GM20431 (cell line): ENCODE measurements around the gene ATXN2.
"Not testable (repeated sequence)": the region's sequence is repeated elsewhere in the genome, so short reads cannot be mapped to it uniquely, and the experiment has no call there.

Experiments used
- in situ Hi-C: fragments of 300-500 bp; cut with MseI, MboI; formaldehyde crosslinking; loops from one replicate; pipeline ENCODE4 v1.15.0; 2020; ENCODE audit warnings: low sequenced_read_pairs; ENCODE audit not compliant: unreplicated experiment

ATXN2 gene

GRCh38 chr12:111598637-111599452, at the start of gene ATXN2:
Gene ATXN2 (minus strand): TSS chr12:111599315. CDS start chr12:111599034, 281 bp downstream.
- in situ Hi-C loops: no loop called here

DNA sequence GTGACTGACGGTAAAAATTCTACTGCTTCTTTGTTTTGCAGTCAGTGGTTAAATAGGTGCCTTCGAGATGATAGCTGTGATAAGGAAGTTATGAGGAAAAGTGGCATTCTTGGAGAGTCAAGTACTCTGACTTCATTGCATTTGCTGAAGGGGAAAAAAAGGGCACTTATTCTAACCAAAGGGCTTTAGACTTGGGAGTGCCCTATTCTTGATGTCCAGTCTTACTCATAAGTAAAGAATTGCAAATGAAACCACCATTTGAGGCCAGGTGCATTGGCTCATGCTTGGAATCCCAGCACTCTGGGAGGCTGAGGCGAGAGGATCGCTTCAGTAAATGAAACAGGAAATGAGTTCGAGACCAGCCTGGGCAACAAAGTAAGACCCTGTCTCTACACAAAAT, 46.3 kb upstream of the ATXN2 start:
- in situ Hi-C loops: no loop called here

DNA sequence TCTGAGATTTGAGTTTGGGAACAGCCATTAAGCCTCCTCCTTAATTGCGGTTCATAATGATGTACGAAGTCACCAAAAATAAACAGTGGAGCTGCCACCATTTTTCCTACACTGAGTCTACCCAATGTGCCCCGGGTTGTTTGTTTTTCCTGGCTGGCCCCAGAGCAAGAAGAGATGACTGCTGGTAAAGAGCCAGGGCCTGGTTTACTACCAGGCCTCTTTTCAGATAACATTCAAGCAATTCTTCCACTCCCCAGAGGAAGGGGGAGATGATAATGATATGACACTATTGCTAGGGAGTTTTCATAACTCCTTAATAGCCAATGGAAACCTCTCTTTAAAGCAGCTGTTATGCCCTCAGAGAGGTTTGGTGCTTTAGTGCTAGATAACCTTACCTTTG, 44.3 kb upstream of the ATXN2 start:
- in situ Hi-C loops: no loop called here

- in situ Hi-C loops: no loop called here
These were observed 43.7 kb upstream of the ATXN2 start for GRCh38 chr12:111642681-111643426.

DNA sequence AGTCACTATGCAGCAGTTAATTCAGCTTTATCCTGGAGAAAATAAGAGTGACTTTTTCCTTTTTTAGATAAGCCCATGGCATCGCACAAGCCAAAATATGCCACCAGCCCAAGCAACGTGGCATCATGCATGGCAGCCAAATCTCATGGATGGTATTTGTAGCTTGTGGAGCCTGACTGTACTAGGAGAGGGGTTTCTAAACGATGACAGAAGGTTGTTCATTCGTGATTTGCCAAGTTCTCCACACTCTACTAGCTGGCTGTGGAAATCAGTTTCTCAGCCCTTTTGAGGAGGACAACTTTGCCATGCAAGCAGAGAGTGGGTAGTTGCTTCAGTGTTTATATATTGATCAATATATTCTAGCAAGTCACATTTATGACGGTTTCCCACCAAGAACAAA, 41.4 kb upstream of the ATXN2 start:
- in situ Hi-C loops: no loop called here

DNA sequence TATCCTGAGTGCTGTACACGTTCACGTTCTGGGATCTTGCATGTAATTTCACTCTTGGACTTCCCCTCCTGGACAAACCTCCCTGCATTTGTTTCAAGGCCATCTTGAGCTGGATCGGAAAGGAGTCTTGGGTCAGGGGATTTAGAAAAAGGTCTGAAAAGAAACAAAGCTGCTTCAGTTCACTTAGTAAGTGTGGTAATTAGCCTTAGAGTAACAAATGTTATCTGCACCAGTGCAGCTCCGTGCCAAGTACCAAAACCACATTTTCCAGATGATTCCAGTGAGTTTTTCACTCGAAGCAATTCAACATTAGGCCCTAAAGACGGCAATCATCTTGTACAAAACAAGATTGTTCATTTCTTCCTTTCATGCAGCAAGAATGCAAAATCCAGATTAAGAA, 39.4 kb upstream of the ATXN2 start:
- in situ Hi-C loops: no loop called here

- in situ Hi-C loops: no loop called here
These were observed 37.3 kb upstream of the ATXN2 start for GRCh38 chr12:111636209-111636945.

GRCh38 chr12:111635524-111635923, 36.4 kb upstream of the ATXN2 start:
- in situ Hi-C loops: no loop called here

DNA sequence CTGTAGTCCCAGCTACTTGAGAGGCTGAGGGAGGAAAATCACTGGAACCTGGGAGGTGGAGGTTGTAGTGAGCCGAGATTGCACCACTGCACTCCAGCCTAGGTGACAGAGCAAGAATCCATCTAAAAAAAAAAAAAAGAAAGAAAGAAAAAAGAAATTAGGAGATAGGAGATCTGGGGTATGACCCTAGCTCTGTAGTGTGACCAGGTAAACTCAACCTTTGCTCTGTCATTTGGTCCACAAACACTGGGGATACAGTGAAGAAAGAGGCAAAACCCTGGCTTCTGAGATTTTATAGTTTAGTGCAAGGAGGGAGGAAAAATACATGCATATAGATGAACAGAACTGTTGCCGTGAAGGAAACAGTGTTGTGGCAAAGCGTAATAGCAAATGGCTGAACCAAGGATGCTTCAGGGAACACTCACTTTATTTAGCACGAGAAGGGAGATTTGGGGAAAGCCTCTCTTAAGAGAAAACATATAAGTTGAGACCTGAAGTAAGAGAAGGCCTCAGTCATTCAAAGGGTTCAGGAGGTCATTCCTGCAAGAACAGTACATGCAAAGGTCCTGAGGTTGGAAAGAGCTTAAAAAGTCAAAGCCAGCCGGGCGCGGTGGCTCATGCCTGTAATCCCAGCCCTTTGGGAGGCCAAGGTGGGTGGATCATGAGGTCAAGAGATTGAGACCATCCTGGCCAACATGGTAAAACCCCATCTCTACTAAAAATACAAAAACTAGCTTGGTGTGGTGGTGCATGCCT, 29.6 kb upstream of the ATXN2 start:
- in situ Hi-C loops: no loop called here

- in situ Hi-C loops: no loop called here
These were observed 27.1 kb upstream of the ATXN2 start for GRCh38 chr12:111626230-111626629.

GRCh38 chr12:111624540-111624939, 25.4 kb upstream of the ATXN2 start:
- in situ Hi-C loops: no loop called here

DNA sequence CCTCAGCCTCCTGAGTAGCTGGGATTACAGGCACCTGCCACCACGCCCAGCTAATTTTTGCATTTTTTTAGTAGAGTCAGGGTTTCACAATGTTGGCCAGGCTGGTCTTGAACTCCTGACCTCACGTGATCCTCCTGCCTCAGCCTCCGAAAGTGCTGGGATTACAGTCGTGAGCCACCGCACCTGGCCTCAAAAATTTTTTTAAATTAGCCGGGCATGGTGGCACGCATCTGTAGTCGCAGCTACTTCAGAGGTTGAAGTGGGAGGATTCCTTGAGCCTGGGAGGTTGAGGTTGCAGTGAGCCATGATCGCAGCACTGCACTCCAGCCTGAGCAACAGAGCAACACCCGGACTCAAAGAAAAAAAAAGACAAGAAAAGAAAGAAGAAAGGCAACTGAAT, 18.7 kb upstream of the ATXN2 start:
- in situ Hi-C loops: not testable (repeated sequence)

DNA sequence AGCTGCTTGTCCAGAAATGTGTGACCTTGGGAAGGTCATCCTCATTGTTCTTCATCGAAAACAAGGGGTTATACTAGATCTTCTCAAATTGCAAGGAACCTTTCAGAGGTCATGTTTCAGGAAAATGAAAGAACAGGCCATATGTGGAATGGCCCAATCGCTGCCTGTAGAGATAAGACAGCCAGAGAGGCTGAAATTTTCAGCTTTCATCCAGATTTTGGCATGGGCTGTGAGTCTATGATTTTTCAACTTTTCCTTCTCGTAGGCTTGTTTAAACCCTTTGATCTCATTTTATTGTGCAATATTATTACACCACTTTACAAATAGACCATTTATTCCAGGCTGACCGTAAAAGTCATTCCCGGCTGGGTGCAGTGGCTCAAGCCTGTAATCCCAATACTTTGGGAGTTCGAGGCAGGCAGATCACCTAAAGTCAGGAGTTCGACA, 17.1 kb upstream of the ATXN2 start:
- in situ Hi-C loops: no loop called here

DNA sequence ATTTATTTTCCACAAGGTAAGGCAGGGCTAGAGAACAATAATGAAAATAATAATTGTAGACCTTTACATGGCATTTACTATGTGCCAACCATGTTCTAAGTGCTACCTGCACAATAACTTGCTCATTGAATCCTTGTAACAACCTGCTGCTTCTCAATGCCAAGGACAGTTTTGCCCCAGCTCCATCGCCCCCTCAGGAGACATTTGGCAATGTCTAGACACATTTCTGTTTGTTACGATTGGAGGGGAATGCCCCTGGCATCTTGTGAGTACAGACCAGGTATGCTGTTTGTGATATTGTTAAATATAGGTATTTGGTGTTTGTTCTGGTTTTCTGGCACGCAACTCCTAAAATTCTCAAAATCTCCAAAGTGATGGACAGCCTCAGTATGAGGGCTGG, 8.1 kb upstream of the ATXN2 start:
- in situ Hi-C loops: no loop called here

DNA sequence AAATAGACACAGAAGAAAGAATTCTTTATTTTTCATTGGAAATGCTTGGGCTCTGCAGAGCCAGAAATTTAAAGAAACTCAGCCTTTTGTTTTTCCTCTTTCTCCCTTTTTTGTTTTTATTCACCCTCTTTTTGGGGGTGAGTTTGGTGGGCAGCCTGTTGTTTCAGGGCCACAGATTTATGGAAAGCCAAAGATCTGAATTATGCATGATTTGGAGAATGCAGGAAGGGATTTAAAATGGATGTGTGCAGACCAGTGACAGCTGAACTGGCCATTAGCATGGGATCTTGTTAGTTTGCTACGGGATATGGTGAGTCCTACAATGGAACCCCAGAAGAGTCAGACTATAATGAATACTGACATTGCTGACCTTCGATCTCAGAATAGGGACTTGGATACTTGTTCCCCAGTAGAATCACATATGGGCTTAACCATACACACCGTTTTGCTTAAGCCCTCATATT, 7.7 kb upstream of the ATXN2 start:
- in situ Hi-C loops: no loop called here

GRCh38 chr12:111605911-111606766, 7.0 kb upstream of the ATXN2 start:
- in situ Hi-C loops: no loop called here

DNA sequence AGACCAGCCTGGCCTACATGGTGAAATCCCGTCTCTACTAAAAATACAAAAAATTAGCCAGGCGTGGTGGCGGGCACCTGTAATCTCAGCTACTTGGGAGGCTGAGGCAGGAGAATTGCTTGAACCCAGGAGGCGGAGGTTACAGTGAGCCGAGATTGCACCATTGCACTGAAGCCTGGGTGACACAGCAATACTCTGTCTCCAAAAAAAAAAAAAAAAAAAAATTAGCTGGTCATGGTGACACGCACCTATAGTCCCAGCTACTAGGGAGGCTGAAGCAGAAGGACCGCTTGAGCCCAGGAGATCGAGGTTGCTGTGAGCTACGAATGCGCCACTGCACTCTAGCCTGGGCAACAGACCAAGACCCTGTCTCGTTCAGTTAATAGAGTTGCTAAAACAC, 3.7 kb upstream of the ATXN2 start:
- in situ Hi-C loops: not testable (repeated sequence)

- in situ Hi-C loops: no loop called here
These were observed 3.2 kb upstream of the ATXN2 start for GRCh38 chr12:111602348-111602747.

- in situ Hi-C loops: not testable (repeated sequence)
These were observed 1.9 kb upstream of the ATXN2 start for GRCh38 chr12:111600986-111601385.
